Measurements from ENCODE around the gene PIH1D1.

The PIH1D1 gene

GRCh38 chr19:49434907-49435583, 16.6 kb downstream of the PIH1D1 start:
- no peak for DNase-seq (ENCODE audit: low read depth)

DNA sequence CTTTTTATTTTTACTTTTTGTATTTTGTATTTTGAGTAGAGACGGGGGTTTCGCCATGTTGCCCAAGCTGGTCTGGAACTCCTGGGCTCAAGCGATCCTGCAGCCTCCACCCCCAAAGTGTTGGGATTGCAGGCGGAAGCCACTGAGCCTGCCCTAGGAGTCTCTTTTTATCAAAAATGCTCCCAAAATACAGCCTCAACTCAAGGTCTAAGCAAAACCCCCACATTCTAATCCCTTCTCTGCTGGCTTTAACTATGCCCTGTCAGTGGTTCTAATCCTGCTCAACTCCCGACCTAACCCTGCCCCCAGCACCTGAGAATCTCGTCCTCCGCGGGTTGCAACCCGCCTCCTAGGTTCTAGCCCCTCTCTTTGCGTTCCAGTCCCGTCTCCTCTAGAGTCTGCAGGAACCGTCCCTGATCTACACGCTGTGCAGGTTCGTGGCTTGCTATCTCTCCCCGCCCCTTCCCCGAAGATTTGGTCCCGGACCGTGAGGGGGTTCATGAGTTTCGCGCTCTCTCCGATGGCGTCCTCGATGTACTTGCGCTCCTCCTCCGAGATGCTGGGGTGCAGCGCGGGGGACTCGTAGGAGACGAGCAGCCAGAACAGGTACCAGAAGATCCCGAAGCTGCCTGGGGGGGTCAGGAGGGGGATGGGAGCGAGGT, 18.2 kb downstream of the PIH1D1 start:
- DNase-seq (ENCODE audit: low read depth), result no peak

- no peak for DNase-seq (ENCODE audit: low read depth)
Observed at GRCh38 chr19:49432141-49433073, 19.2 kb downstream of the PIH1D1 start.

DNA sequence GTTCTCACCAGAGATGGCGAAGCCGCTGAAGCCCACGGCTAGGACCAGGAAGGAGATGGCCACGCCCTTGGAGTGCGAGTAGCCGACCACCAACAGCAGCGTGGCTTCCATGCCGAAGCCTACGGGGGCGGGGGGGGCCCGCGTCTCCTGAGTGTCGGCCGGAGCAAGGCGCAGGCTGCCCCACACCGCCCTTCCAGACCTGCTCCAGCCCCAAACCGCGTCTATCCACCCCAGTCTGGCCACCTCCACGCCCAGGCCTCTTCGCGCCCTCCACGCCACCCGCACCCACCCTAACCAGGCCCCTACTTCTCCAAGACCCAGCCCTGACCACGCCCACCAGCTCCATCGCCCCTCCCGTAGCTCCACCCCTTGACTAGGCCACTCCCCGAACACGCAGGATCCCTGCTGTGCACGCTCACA, 20.3 kb downstream of the PIH1D1 start:
- no peak for DNase-seq (ENCODE audit: low read depth)

- DNase-seq (ENCODE audit: low read depth), result no peak
Observed at GRCh38 chr19:49430678-49431329, 20.8 kb downstream of the PIH1D1 start.

GRCh38 chr19:49430172-49430677, 21.4 kb downstream of the PIH1D1 start:
- no peak for DNase-seq (ENCODE audit: low read depth)

- DNase-seq (ENCODE audit: low read depth), result no peak
Observed at GRCh38 chr19:49428547-49429451, 22.8 kb downstream of the PIH1D1 start.

- no peak for DNase-seq (ENCODE audit: low read depth)
Observed at GRCh38 chr19:49427855-49428546, 23.6 kb downstream of the PIH1D1 start.

- DNase-seq (ENCODE audit: low read depth), result no peak
Observed at GRCh38 chr19:49427339-49427738, 24.3 kb downstream of the PIH1D1 start.

DNA sequence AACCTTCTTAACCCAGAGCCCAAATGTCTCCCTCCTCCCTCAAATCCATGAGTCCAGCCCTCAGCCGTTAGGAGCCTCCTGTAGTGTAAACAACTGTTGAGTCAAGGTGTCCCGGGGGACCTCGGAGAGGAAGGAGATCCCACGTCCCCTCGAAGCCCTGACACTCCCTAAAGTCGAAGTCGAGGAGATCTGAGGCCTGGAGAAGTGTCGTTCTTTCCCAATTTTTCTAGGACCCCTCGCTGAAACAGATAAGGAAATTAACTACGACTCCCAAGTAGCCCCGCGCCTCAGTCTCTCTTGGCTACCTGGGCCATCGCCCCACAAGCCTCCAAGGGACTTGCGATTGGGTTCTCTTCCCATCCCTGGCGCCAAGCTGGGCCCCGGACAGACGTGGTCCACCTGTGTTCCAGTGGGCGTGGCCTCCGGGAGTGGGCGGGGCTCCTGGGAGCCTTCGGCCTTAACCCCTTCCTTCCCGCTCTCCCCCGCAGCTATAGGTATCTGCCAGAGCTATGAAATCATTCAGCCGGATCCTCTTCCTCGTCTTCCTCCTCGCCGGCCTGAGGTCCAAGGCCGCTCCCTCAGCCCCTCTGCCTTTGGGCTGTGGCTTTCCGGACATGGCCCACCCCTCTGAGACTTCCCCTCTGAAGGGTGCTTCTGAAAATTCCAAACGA, 25.6 kb downstream of the PIH1D1 start:
- DNase-seq (ENCODE audit: low read depth), result no peak

GRCh38 chr19:49425178-49425577, 26.4 kb downstream of the PIH1D1 start, which contains the start of gene GFY:
Gene GFY (plus strand): TSS chr19:49425388. CDS start chr19:49426431, 1,043 bp downstream.
- no peak for DNase-seq (ENCODE audit: low read depth)

DNA sequence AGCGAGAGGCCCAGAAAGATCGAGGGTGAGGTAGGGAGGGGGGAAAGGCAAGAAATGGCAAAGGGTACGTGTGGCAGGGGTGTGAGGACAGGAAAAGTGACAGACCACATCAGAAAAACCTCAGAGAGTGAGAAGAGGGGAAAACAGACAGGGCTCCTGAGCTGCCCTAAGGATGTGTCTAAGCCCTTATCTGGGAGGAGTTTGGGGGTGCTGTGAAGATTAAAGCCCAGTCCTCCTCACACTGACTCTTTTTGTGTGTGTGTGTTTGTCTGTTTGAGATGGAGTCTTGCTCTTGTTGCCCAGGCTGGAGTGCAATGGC, 27.7 kb downstream of the PIH1D1 start:
- DNase-seq (ENCODE audit: low read depth), result no peak

DNA sequence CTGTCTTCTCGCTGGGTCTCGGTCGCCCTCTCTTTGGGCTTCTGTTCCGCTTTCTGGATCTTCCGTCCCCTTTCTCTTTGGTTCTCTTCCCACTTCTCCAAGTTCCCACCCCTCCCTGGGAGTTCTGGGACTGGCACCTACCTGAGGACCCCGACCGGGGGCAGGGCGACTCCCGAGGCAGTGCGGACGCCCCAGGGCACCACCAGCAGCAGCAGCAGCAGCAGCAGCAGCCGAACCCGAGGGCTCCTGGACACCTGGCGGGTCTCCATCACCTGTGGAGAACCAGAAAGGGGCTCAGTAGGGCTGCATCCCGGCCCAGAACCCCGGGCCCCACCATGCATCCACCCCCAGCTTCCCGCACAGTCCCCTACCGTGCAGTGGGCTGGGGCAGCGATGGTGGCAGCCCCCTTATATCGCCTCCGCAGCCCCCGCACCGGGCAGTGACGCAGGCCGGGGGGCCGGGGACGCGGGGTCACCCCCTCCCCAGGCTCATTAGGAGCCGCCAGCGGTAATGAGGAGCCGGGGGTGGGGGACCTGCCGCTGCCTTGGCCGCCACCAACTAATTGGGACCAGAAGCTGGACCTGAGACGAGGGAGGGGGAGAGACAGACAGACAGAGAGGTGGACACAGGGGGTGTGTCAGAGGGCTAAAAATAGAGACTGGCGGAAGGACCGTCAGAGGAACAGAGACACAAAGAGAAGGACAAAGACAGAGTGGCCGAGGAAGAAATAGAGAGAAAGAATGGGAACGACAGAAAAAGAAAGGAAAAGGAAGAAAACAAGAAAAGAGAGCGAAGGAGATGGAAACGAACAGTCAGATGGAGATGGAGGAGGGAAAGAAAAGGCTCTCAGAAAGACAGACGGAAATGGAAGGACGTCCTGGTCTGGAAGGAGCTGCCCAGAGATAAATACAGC, 28.3 kb downstream of the PIH1D1 start, which contains the start of gene PTH2:
TSS of gene PTH2 (minus strand) at position 371 of the 914 bp plus-strand sequence. CDS start at position 269, 102 bp downstream.
- no peak for DNase-seq (ENCODE audit: low read depth)

- DNase-seq (ENCODE audit: low read depth), result no peak
Observed at GRCh38 chr19:49422407-49423070, 29.1 kb downstream of the PIH1D1 start.

DNA sequence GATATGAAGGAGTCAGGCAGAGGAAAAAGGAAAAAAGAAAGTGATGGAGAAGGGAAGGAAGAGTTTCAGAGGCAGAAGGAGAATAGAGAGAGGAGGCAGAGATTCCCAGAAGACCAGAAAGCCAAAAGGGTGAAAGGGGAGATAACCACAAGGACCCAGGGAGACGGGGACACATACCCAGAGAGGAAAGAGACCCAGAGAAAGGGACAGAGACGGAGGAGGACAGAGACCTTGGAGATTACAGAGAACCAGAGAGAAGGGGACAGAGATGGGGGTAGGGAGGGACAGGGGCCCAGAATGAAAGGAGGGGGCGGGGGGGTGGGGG, 29.8 kb downstream of the PIH1D1 start:
- no peak for DNase-seq (ENCODE audit: low read depth)

DNA sequence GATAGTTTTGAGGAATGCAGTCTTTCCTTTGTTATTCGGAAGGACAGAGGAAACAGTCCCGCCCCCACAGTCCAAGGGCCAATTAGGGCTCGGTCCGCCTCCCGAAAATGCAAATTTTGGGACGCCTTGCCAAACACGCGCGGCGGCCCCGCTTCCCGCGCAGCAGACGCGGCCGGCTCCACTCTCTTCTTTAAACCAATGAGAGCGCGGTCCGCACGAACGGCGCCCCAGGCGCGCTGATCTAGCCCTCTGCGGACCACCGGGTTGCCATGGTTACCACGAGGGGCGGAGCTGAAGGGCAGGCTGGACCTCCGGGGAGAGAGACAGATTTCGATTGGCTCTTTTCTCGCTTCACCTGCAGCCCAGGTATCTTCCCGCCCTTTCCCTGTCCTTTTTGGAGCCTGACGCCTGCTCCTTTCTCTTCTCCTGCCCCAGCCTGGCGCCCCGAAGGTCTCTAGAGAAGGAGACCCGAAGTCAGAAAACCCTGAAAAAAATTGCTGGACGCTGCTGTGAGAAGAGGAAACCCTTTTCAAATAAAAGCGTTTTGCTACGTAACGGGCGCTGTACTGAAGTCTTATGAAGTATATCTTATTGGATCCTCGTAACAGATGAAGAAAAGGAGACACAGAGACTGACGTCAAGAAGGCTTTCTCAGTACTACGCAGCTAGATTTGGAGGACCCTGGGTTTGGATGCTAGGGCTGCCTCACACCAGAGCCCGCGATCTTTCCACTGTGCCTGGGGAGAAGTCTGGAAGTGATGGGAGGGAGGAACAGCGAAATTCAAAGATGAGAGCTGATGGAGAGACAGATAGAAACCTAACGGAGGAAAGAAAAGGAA, 30.4 kb downstream of the PIH1D1 start:
- DNase-seq (ENCODE audit: low read depth), result no peak

DNA sequence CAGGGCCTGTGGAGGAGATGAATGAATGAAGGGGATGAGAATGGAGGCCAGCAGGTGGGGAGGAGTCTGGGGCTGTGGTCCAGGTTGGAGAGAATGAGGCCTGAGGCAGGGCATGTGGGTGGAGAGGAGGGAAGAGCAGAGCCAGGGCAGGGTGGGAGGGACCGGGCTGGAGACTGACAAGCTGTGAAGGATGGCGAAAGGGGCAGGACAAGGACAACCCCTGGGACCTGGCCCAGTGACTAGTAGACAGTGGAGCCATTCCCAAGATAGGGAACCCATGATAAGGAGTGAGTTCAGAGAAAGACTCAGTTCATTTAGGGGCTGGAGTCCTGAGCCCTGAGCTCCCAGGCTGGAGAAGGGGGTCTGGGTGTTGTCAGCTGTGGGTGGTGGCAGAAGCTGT, 31.4 kb downstream of the PIH1D1 start:
- DNase-seq (ENCODE audit: low read depth), result no peak
